Body of pancreas (tissue), 4 donors: ENCODE results near the gene SH3PXD2A. TPM values are rescaled to one million over a fixed set of nuclear protein-coding genes. Genes with fewer than 3 reads are reported as not detected.

ENCODE experiments used
- ATAC-seq: fragments of 150-250 bp; one replicate; pipeline ENCODE4 v1.9.1; 2016
- DNase-seq, 4 donors: peaks; one replicate each; pipeline ENCODE4 v3.0.0-alpha.2; 2019
- H3K27ac ChIP-seq, 4 donors: fragments of 200-600 bp; sonication (generic); 1 replicate in 3 of 4; 2 replicates in 1 of 4; pipeline versions ENCODE4 v1.5.1 to v1.6.1; 2016 to 2019; ENCODE audit warnings: mild to moderate bottlenecking in 1 of 4, mixed read lengths in 1 of 4, moderate library complexity in 1 of 4
- H3K27me3 ChIP-seq, 2 donors: fragments of 200-600 bp; sonication (generic); one replicate each; pipeline ENCODE4 v1.6.0; 2016; ENCODE audit warnings: mild to moderate bottlenecking in 1 of 2
- H3K36me3 ChIP-seq, 2 donors: fragments of 200-600 bp; sonication (generic); replicated peaks in 1 of 2; 2 replicates each; pipeline ENCODE4 v1.5.1; 2016; ENCODE audit warnings: low read depth in 2 of 2; ENCODE audit not compliant: insufficient read depth in 1 of 2
- H3K4me1 ChIP-seq: fragments of 200-600 bp; sonication (generic); one replicate; pipeline ENCODE4 v1.6.0; 2016
- H3K4me3 ChIP-seq, 2 donors: fragments of 200-600 bp; sonication (generic); 1 replicate in 1 of 2; 2 replicates in 1 of 2; pipeline ENCODE4 v1.5.1; 2016 to 2019
- H3K9me3 ChIP-seq, 3 donors: fragments of 200-600 bp; sonication (generic); 1 replicate in 2 of 3; 2 replicates in 1 of 3; pipeline ENCODE4 v1.5.1; 2016
- CTCF ChIP-seq, 7 experiments: fragments of 450-650 bp in 4 of 7; fragments of 200-600 bp in 3 of 7; sonication (generic) in 3 of 7; IDR thresholded peaks; one replicate each; pipeline ENCODE4 v1.5.1; 2016 to 2019; ENCODE audit warnings: antibody characterized with exemption in 7 of 7
- POLR2A ChIP-seq, 3 donors: fragments of 450-650 bp; IDR thresholded peaks; one replicate each; pipeline ENCODE4 v1.6.1; 2016; ENCODE audit warnings: antibody characterized with exemption in 3 of 3, mild to moderate bottlenecking in 2 of 3
- WGBS, 2 donors: methylation state at CpG; one replicate each; pipeline ENCODE4 v1.1.5; 2017; 5-methylcytosine and 5-hydroxymethylcytosine counted together
- intact Hi-C: fragments of 100-400 bp; cut with DNase I; formaldehyde crosslinking; loops from one replicate; pipeline ENCODE4 v1.15.1; 2023
- total RNA-seq, 2 donors: library from RNA; depleted of rRNA; stranded (reverse); fragments of >200 nt; gene quantifications; one replicate each; pipeline ENCODE4 v1.1.0, GENCODE V29; 2016

The SH3PXD2A gene
- total RNA-seq, 2 donors from 2014 or later, result 7.3 to 9.9 TPM

GRCh38 chr10:103645141-103646054 is 210.0 kb downstream of the SH3PXD2A start:
- peak; percentile 41 for ATAC-seq
- WGBS, 2 donors, result 58 to 82% methylated on average over 12 of the region's 12 CpGs
- peak in 3 of 4 donors; percentile 41 to 79 (median 46) for DNase-seq
- Histone ChIP-seq H3K9me3 (no peaks in the 10 kb centered on the region), H3K36me3 (no peaks in the 10 kb centered on the region), H3K27me3 (no peaks in the 10 kb centered on the region), H3K4me3 (no peak overlapping the region), H3K27ac (peak overlapping the region in 1 of 4 donors; percentile 9), H3K4me1 (no peaks in the 10 kb centered on the region)
- TF ChIP-seq CTCF (IDR thresholded peaks at IDR 0.05) (no peak), POLR2A (IDR thresholded peaks at IDR 0.05) (no peak)
- intact Hi-C loops, result no loop called here

GRCh38 chr10:103643381-103643780 is 212.0 kb downstream of the SH3PXD2A start:
- no peak for ATAC-seq
- 84 to 90% methylated on average over 7 of the region's 7 CpGs for WGBS, 2 donors
- no peaks in the 10 kb centered on the region for H3K36me3 ChIP-seq
- H3K4me1 ChIP-seq, result peaks cover 3% of the 10 kb centered on the region
- H3K4me3 ChIP-seq, result no peak overlapping the region
- no peaks in the 10 kb centered on the region for H3K9me3 ChIP-seq
- no peaks in the 10 kb centered on the region for H3K27me3 ChIP-seq
- no peak for DNase-seq
- TF ChIP-seq CTCF (IDR thresholded peaks at IDR 0.05) (no peak), POLR2A (IDR thresholded peaks at IDR 0.05) (no peak)
- intact Hi-C loops, result no loop called here
- H3K27ac ChIP-seq, result no peak overlapping the region

- no peak overlapping the region for H3K27ac ChIP-seq
Observed at GRCh38 chr10:103641326-103641725, 214.1 kb downstream of the SH3PXD2A start.

GRCh38 chr10:103640436-103641181 is 214.8 kb downstream of the SH3PXD2A start:
- Histone ChIP-seq H3K9me3 (no peaks in the 10 kb centered on the region), H3K36me3 (no peaks in the 10 kb centered on the region), H3K27me3 (no peaks in the 10 kb centered on the region), H3K27ac (no peak overlapping the region), H3K4me3 (no peak overlapping the region), H3K4me1 (peaks cover 15% of the 10 kb centered on the region)
- TF ChIP-seq POLR2A (IDR thresholded peaks at IDR 0.05) (no peak), CTCF (IDR thresholded peaks at IDR 0.05) (no peak)
- ATAC-seq, result no peak
- WGBS, 2 donors, result 55 to 57% methylated on average over 10 to 11 of the region's 11 CpGs
- no peak for DNase-seq
- intact Hi-C loops, result no loop called here

More at GRCh38 chr10:103641326-103641725, 214.1 kb downstream of the SH3PXD2A start:
- no peaks in the 10 kb centered on the region for H3K9me3 ChIP-seq
- ATAC-seq (no peak), DNase-seq (no peak)
- H3K36me3 ChIP-seq, result no peaks in the 10 kb centered on the region
- no peak overlapping the region for H3K4me3 ChIP-seq
- intact Hi-C loops, result no loop called here
- whole genome bisulfite sequencing, 2 donors, result 71 to 89% methylated on average over 4 of the region's 4 CpGs
- H3K27me3 ChIP-seq, result no peaks in the 10 kb centered on the region
- H3K4me1 ChIP-seq, result peaks cover 15% of the 10 kb centered on the region
- TF ChIP-seq POLR2A (IDR thresholded peaks at IDR 0.05) (no peak), CTCF (IDR thresholded peaks at IDR 0.05) (no peak)
